Upper lobe of left lung (tissue), 6 donors: ENCODE measurements around the gene COX6A1. TPM values are rescaled to one million over a fixed set of nuclear protein-coding genes. Genes with fewer than 3 reads are reported as not detected.
"Not testable (repeated sequence)": the region's sequence is repeated elsewhere in the genome, so short reads cannot be mapped to it uniquely, and the experiment has no call there.

Experiments used
- ATAC-seq, 2 donors: fragments of 200-7000 bp; cut with Tn5 transposase; one replicate each; pipeline ENCODE4 v1.9.1; 2022; ENCODE audit warnings: mild to moderate bottlenecking in 2 of 2, moderate library complexity in 2 of 2; ENCODE audit not compliant: low FRiP score in 2 of 2
- DNase-seq, 2 donors: peaks; one replicate each; pipeline ENCODE4 v3.0.0-alpha.2; 2019 to 2020
- H3K27ac ChIP-seq, 4 donors: fragments of 200-600 bp; sonication (generic); one replicate each; pipeline ENCODE4 v1.5.1; 2016 to 2019
- H3K27me3 ChIP-seq, 4 donors: fragments of 200-600 bp; sonication (generic); one replicate each; pipeline ENCODE4 v1.5.1; 2017 to 2019
- H3K36me3 ChIP-seq, 4 donors: fragments of 200-600 bp; sonication (generic); one replicate each; pipeline ENCODE4 v1.5.1; 2016 to 2019
- H3K4me1 ChIP-seq, 4 donors: fragments of 200-600 bp; sonication (generic); one replicate each; pipeline ENCODE4 v1.5.1; 2018 to 2019
- H3K4me3 ChIP-seq, 4 donors: fragments of 200-600 bp; sonication (generic); one replicate each; pipeline ENCODE4 v1.5.1; 2017 to 2019; ENCODE audit warnings: mild to moderate bottlenecking in 2 of 4, moderate library complexity in 1 of 4
- H3K9me3 ChIP-seq, 4 donors: fragments of 200-600 bp; sonication (generic); one replicate each; pipeline ENCODE4 v1.5.1; 2018 to 2019
- CTCF ChIP-seq, 6 experiments: fragments of 450-650 bp in 4 of 6; fragments of 200-600 bp in 2 of 6; sonication (generic) in 2 of 6; IDR thresholded peaks; one replicate each; pipeline ENCODE4 v1.5.1; 2016 to 2019; ENCODE audit warnings: antibody characterized with exemption in 6 of 6
- EP300 ChIP-seq, 4 donors: sonication (generic); formaldehyde crosslinking; IDR thresholded peaks; one replicate each; pipeline ENCODE4 v1.5.1; 2017; ENCODE audit warnings: antibody characterized with exemption in 4 of 4, control low read depth in 2 of 4
- POLR2A ChIP-seq, 4 donors: fragments of 450-650 bp; IDR thresholded peaks; one replicate each; pipeline ENCODE4 v1.5.1; 2016 to 2017; ENCODE audit warnings: antibody characterized with exemption in 4 of 4, mild to moderate bottlenecking in 2 of 4
- POLR2AphosphoS5 ChIP-seq, 2 donors: sonication (generic); formaldehyde crosslinking; IDR thresholded peaks; one replicate each; pipeline ENCODE4 v1.5.1; 2017; ENCODE audit warnings: antibody characterized with exemption in 2 of 2
- WGBS, 2 donors: methylation state at CpG; one replicate each; pipeline ENCODE4 v1.1.5; 2017 to 2018; 5-methylcytosine and 5-hydroxymethylcytosine counted together
- total RNA-seq, 6 donors: library from RNA; depleted of rRNA in 4 of 6; stranded (reverse); fragments of >200 nt in 4 of 6; gene quantifications; one replicate each; pipeline versions ENCODE4 v1.1.0 to v1.2.1, GENCODE V29; 2016 to 2021
- donor health status: DM: no; HTN: no; CAD: no; lungs with moderate emphysema.
- donor health status: DM: no; HTN: yes; CAD: no; lungs with severe emphysema.

COX6A1 gene
- total RNA-seq, 6 donors from 2014 or later = 131 to 733 (median 324) TPM

- H3K27ac ChIP-seq = no peak overlapping the region
- no peaks in the 10 kb centered on the region for H3K27me3 ChIP-seq
- DNase-seq = no peak
- 90 to 96% methylated on average over 6 to 7 of the region's 7 CpGs for WGBS, 2 donors
- H3K9me3 ChIP-seq = no peaks in the 10 kb centered on the region
- no peak overlapping the region for H3K4me3 ChIP-seq
- no peak for ATAC-seq
- no peaks in the 10 kb centered on the region for H3K4me1 ChIP-seq
- TF ChIP-seq POLR2AphosphoS5 (IDR thresholded peaks at IDR 0.05) (no peak), POLR2A (IDR thresholded peaks at IDR 0.05) (no peak), EP300 (IDR thresholded peaks at IDR 0.05) (no peak), CTCF (IDR thresholded peaks at IDR 0.05) (no peak)
- peaks cover 0 to 9% (median 2%) of the 10 kb centered on the region in 4 donors for H3K36me3 ChIP-seq
Observed at GRCh38 chr12:120485961-120486881, 48.3 kb downstream of the COX6A1 start.

GRCh38 chr12:120487552-120487951 is 49.6 kb downstream of the COX6A1 start:
- not testable (repeated sequence) for H3K36me3 ChIP-seq, H3K9me3 ChIP-seq, ATAC-seq, DNase-seq, H3K27me3 ChIP-seq, H3K4me1 ChIP-seq, H3K4me3 ChIP-seq, H3K27ac ChIP-seq
- 89 to 90% methylated on average over 5 to 7 of the region's 7 CpGs for WGBS, 2 donors

- H3K4me1 ChIP-seq = no peaks in the 10 kb centered on the region
- WGBS, 2 donors = 76 to 77% methylated on average over 5 of the region's 5 CpGs
- TF ChIP-seq EP300 (IDR thresholded peaks at IDR 0.05) = no peak
- no peak for TF ChIP-seq POLR2AphosphoS5 (IDR thresholded peaks at IDR 0.05)
- no peak for TF ChIP-seq POLR2A (IDR thresholded peaks at IDR 0.05)
- no peak for TF ChIP-seq CTCF (IDR thresholded peaks at IDR 0.05)
- H3K4me3 ChIP-seq = no peak overlapping the region
- no peaks in the 10 kb centered on the region for H3K27me3 ChIP-seq
- ATAC-seq = no peak
- H3K27ac ChIP-seq = no peak overlapping the region
- no peak for DNase-seq
- H3K9me3 ChIP-seq = no peaks in the 10 kb centered on the region
- H3K36me3 ChIP-seq = peaks cover 0 to 9% (median 2%) of the 10 kb centered on the region in 4 donors
Observed at GRCh38 chr12:120488057-120488640, 50.2 kb downstream of the COX6A1 start.

GRCh38 chr12:120489018-120489417 is 51.1 kb downstream of the COX6A1 start:
- WGBS, 2 donors = 90 to 100% methylated on average over 4 of the region's 4 CpGs
- DNase-seq = no peak

More at GRCh38 chr12:120489018-120489417, 51.1 kb downstream of the COX6A1 start:
- H3K27me3 ChIP-seq = no peaks in the 10 kb centered on the region
- no peak for TF ChIP-seq POLR2A (IDR thresholded peaks at IDR 0.05)
- TF ChIP-seq EP300 (IDR thresholded peaks at IDR 0.05) = no peak
- TF ChIP-seq POLR2AphosphoS5 (IDR thresholded peaks at IDR 0.05) = no peak
- TF ChIP-seq CTCF (IDR thresholded peaks at IDR 0.05) = no peak
- H3K27ac ChIP-seq = no peak overlapping the region
- no peaks in the 10 kb centered on the region for H3K4me1 ChIP-seq
- peaks cover 0 to 9% (median 2%) of the 10 kb centered on the region in 4 donors for H3K36me3 ChIP-seq
- no peak overlapping the region for H3K4me3 ChIP-seq
- no peaks in the 10 kb centered on the region for H3K9me3 ChIP-seq
- ATAC-seq = no peak
